A549 treated with Hydrocortisone at 1 μM for 4 hours (cell line): ENCODE data around the gene SFXN5. TPM values are rescaled to one million over a fixed set of nuclear protein-coding genes. Genes with fewer than 3 reads are reported as not detected.

ENCODE experiments used
- total RNA-seq: library from RNA; stranded (reverse); fragments of 200-300 nt; extraction: Qiagen RNA extraction; gene quantifications from 5 replicates; pipeline ENCODE4 v1.2.3, GENCODE V29; 2022

Gene SFXN5, protein sequence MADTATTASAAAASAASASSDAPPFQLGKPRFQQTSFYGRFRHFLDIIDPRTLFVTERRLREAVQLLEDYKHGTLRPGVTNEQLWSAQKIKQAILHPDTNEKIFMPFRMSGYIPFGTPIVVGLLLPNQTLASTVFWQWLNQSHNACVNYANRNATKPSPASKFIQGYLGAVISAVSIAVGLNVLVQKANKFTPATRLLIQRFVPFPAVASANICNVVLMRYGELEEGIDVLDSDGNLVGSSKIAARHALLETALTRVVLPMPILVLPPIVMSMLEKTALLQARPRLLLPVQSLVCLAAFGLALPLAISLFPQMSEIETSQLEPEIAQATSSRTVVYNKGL
- 12.3 to 14.3 TPM (median 12.5 TPM) in 5 replicates for total RNA-seq

DNA sequence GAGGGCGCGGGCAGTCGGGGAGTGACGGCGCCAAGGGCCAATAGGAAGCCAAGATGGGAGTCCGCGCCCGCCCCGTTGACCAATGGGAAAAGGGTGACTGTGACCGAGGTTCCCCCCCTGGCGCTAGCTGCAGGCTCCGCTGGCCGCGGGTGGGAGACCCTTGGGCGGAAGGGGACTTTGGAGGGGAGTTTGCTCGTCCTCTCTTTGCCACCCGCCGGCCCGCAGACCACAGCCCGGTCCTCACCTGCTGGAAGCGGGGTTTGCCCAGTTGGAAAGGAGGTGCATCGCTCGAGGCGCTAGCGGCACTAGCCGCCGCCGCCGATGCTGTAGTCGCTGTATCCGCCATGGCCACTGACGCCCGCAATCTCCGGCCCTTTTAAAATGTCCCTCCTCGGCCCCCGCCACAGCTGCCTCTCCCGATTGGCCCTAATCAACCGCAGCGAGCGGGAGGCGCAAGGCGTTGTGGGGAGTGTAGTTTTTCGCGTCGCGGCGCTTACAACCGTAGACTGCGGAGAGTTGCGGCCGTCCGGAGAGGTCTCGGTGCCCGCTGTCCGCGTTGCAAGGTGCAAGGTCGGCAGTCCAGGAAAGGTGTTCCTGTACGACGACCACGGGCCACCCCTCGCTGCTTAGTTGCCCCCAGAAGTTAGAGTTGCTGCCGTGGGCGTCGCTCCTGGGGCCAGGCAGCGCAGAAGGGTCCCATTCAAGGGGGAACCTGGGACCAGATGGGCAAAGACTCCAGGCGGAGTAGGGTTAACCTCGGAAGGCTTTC, at the start of gene SFXN5:
TSS of gene SFXN5 (minus strand) at position 353 of the 769 bp plus-strand sequence. CDS start at position 346, 7 bp downstream.

DNA sequence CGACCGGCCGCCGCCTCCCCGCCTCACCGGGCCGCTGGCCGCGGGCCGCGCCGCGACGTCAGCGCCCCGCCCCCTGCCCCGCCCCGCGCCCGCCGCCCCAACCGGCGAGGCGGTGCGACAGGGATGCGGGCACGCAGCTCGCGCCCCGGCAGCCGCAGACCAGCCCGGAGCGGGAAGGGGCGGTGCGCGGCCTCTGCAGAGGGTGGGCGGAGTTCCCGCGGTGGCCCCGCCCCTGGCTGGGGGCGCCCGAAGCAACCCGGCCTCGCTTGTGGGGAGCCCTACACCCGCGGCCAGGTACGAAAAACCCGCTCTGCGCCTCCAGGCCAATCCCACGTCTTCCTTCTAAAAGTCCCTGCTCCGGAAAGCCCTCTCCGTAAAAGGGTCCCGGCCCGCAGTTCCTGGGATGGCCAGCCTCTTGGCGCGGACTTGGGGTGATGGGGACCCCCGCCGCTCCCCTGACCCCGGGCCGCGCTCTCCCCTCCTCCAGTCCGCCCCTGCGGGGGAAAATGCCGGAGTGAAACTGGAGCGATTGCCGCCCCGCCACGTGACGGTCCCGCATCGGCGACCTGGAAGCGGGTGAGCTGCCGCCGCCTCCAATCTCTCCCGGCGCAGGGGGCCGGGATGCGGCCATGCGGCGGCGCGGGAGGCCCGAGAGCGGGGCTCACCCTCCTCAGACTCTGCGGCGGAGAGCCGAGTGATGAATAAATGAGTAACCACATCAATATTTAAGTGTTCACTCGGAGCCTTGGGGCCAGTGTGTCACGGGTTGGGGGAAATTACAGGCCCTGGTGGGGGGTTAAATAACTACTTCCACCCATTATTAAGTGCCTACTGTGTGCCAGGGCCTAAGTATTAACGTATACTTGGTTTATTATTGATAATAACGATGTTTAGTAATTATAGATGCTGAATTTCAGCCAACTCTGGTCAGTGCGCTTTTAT, 41.7 kb upstream of the SFXN5 start, which contains the start of gene RAB11FIP5:
TSS of gene RAB11FIP5 (minus strand) at position 36 of the 942 bp plus-strand sequence. CDS start 171 bp downstream, outside the sequence.

DNA sequence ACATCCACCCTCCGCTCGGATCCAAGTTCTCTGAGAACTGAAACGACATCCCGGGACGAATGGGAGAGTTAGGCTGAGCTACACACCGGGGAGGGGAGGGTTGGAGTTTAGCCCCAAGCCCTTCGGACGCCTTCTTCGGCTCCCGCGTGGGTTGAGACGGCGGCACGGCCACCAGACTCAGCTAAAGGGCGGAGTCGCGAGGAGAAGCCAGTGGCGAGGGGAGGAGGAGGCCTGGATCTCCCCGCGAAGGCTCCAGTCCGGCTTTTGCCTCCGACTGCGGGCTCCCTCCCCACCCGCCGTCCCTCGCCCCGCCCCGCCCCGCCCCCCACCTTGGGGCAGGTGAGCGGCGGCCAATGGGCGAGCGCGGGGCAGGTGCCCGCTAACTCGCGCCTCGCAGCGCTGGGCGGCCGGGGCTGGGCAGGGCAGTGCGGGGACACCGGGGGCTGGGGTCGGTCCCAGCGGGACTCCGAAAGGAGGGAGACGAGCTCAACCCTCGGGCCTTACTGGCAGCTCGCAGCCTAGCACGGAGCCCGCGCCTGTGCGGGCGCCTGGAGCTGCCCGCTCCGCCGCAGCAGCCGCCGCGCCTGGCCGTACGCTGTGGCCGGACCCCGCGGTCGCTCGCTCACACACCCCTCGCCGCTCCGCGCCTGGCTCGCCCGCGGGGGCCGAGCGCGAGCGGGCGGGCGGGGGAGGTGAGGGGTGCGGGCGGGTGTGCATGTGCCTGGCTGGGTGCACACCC, 154.2 kb downstream of the SFXN5 start, which contains the start of gene EMX1:
TSS of gene EMX1 (plus strand) at position 382 of the 739 bp plus-strand sequence. CDS start at position 716, 334 bp downstream.

Other genes with a start within 250 kb of the SFXN5 start
- 5.9 to 10.6 TPM (median 7.4 TPM) in 5 replicates for gene EXOC6B, start 245.7 kb downstream of the SFXN5 start, total RNA-seq
- 90.6 to 139 TPM (median 127 TPM) in 5 replicates for gene SPR, start 184.3 kb downstream of the SFXN5 start, total RNA-seq
- 0.08 to 0.14 TPM (median 0.11 TPM) in 4 of 5 replicates, not detected in the other for gene EMX1, start 154.2 kb downstream of the SFXN5 start, total RNA-seq
- gene RAB11FIP5, start 41.2 kb upstream of the SFXN5 start, total RNA-seq, result 30.4 to 37.7 TPM (median 33.8 TPM) in 5 replicates
- gene NOTO, start 130.9 kb upstream of the SFXN5 start, total RNA-seq, result 0.05 to 0.07 TPM in 2 of 5 replicates, not detected in the others
- 53.8 to 62.2 TPM (median 56.3 TPM) in 5 replicates for gene SMYD5, start 142.5 kb upstream of the SFXN5 start, total RNA-seq
- gene PRADC1, start 161.5 kb upstream of the SFXN5 start, total RNA-seq, result 19.3 to 27.7 TPM (median 24.9 TPM) in 5 replicates
- 544 to 950 TPM (median 585 TPM) in 5 replicates for gene CCT7, start 162.6 kb upstream of the SFXN5 start, total RNA-seq
- gene FBXO41, start 212.8 kb upstream of the SFXN5 start, total RNA-seq, result 3.9 to 5.5 TPM (median 5.3 TPM) in 5 replicates
- 0.13 to 0.33 TPM (median 0.15 TPM) in 5 replicates for gene EGR4, start 221.8 kb upstream of the SFXN5 start, total RNA-seq